HG03066 (cell line): Measurements from ENCODE around the gene CCSER1.
"Not testable (repeated sequence)": the region's sequence is repeated elsewhere in the genome, so short reads cannot be mapped to it uniquely, and the experiment has no call there.

Source experiments
- ATAC-seq: cut with Tn5 transposase; IDR thresholded peaks from one replicate; pipeline ENCODE4 v1.9.1; 2021; ENCODE audit warnings: low read depth; ENCODE audit not compliant: unreplicated experiment

The CCSER1 gene

GRCh38 chr4:90996813-90997212 lies 869.6 kb downstream of the CCSER1 start:
- no peak for ATAC-seq

DNA sequence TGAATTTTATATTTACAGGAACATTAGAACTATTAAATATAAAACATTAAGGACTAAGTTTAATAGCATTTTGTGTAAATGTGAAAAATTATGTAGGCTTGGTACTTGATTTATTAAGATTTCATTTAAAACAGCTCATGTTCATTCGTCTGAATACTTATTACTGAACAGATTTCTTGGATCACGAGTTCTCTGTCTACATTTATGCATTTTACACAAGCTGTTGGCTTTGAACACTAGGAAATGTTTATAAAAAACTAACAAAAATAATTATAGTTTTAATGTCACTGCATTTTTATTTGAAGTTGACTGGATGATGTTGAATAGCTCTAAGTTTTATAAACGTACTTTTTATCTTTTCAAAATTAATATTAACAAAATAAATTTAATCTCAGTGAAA lies 888.7 kb downstream of the CCSER1 start:
- ATAC-seq: no peak

- no peak for ATAC-seq
Observed at GRCh38 chr4:91019513-91019912, 892.3 kb downstream of the CCSER1 start.

GRCh38 chr4:91025241-91026148 lies 898.3 kb downstream of the CCSER1 start:
- ATAC-seq: no peak

DNA sequence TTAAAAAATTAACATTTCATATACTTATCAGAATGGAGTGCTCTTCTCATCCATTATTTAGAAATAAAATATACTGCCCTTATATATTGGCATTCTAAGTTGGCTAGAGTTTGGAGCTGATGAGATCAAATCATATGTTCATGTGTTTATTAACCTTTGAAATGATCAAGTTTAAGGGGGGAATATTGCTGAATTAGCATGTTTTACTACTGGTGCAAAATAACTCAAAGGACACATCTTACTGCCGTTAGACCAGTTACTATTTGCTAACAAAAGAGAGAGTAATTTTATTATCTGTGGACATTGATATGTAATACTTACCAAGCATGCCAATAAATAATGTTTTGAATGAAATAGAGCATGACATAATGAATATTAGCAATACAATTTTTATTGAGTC lies 901.0 kb downstream of the CCSER1 start:
- ATAC-seq: no peak

DNA sequence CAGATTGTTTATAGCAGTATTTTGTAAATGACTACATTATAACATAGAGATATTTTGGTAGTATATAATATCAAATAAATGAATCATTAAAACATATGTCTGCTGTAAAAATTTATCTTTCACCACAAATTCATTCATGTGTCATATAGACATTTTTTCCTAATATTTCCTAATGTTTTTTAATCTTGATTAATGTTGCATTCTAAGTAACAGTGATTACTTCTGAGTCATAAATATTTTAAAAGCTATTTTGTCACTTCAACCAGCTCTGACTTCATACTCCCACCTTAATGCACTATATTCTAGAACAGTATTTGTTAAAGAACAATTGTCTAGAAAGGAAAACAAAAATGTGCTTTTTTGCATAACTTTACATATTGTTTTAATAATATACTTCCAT lies 904.6 kb downstream of the CCSER1 start:
- ATAC-seq: no peak

DNA sequence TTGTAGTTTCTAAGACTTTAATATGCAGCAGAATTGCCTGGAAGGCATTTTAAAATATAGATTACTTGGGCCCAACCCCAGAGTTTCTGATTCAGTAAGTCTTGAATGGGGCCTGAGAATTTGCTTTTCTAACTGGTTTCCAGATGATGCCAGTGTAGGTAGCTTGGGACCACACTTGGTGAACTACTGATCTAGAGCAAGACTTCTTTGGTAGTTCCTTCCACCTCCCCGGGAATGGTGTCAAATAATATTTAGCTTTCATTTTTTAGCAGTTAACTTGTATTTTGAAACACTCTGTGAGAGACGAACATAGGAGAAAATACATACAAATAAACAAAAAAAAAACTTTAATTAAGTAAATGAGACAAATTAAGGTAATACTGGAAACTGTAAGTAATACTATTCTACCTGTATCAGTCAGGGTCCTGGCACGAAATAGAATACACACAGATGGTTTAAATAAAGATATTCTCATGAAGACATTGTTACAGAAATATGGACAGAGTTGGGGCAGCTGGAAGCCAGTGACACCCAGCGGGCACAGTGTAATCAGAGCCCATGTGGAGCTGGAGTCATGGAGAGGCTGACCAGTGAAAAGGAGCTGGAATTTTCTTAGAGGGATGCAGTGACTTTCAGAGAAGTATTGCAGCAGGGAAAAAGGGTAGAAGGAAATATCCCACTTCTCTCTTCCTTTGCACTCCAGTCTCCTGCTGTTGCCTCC lies 905.7 kb downstream of the CCSER1 start:
- no peak for ATAC-seq

DNA sequence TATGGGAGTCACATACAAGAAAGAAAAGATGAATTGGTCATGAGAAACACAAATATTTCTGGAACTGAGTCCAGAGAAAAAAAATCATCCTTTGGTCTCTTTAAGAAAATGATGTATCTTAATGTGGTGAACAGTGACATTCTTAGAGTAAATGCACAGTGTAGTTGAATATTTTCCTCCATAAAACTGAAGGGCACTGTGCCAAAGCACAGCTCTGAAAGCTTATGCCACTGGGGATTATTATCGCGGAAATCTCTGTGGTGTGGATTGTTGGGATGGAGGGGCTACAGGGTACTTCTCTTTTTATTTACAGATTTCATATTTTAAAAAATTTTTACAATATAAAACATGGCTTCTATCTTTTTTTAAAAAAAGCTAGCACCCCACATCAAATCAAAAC lies 908.1 kb downstream of the CCSER1 start:
- no peak for ATAC-seq

DNA sequence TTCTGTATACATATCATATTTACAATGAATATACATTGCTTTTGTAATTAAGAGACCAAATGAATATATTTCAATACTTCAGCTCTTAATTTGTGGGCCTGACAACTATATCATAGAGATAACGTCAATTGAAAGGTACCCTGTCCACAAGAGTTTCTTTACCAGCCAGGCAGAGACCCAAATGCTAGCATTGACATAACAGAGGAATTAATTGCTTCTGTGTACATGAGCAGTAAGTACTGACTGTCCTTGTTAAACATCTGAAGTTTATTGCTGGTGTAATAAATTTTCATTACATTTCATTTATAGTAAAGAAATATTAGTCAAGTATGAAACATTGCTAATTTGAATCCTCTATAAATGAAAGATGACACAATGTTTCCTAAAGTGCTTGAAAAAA lies 910.8 kb downstream of the CCSER1 start:
- no peak for ATAC-seq

- no peak for ATAC-seq
Observed at GRCh38 chr4:91057871-91058270, 930.7 kb downstream of the CCSER1 start.

GRCh38 chr4:91058345-91058744 lies 931.2 kb downstream of the CCSER1 start:
- ATAC-seq: no peak

DNA sequence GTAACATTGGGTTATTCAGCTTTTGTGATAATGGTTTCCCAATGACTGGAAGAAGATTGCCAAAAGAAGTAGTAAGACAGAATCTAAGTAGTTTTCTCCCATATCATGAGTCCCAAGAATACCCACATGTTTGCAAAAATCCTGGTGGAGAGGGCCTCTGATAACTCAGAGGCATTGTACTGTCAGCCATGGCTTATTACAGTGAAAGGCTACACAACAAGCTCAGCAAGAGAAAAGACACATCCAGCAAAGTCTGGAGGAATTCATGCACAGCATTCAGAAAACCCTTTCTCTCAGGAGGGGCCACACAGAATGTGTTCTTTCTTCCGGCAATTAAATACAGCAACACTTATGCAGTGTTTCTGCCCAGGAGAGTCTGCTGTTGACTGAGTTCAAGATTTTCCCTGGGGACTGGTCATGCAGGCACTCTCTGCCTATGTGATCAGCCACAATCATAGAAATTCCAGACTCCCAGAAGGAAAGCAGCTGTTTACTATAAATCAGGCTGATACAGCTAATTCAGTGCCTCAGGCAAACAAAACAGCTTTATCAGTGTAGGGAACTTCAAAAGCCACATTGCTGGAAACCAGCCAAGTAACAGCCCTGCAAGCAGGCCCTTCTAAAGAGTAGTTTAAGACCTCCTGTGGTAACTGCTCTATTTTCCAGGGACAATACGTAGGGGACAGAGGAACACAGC lies 937.1 kb downstream of the CCSER1 start:
- ATAC-seq: no peak

DNA sequence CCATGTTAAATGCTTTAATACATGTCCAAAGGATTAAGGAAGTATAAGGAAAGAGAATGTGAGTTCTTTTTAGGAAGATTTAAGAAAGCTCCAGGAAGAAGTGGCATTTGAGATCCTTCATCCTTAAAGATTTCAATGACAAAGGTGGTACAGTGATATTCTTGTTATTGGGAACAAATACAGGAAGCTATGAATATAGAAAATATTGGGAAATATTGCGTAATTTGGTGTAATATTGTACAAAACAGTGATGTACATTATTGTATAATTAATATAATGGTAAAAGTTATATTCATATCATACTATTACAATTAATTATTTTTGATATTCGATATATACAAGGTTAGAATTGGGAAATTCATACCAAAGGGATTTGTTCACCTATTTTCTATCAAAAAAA lies 937.9 kb downstream of the CCSER1 start:
- ATAC-seq: no peak

GRCh38 chr4:91070736-91071135 lies 943.5 kb downstream of the CCSER1 start:
- ATAC-seq: no peak

GRCh38 chr4:91076147-91076546 lies 949.0 kb downstream of the CCSER1 start:
- ATAC-seq: no peak

DNA sequence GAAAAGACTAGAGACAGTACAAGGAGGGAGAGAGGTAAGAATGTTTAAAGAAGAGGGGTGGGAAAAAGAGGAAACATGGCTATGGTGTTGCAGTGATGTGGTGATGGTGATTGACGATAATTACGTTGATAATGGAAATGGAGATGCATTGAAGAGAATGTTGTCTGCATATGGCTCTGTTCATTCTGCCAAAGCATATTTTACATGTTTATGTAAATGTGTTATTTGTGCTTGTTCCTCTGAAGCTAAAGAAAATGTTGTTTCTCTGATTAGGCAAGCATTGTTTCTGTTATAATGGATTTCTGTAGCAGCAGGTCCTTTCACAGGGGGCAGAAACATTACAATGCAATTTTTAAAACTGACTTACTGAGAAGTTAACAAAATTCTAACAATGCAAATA lies 958.8 kb downstream of the CCSER1 start:
- no peak for ATAC-seq

DNA sequence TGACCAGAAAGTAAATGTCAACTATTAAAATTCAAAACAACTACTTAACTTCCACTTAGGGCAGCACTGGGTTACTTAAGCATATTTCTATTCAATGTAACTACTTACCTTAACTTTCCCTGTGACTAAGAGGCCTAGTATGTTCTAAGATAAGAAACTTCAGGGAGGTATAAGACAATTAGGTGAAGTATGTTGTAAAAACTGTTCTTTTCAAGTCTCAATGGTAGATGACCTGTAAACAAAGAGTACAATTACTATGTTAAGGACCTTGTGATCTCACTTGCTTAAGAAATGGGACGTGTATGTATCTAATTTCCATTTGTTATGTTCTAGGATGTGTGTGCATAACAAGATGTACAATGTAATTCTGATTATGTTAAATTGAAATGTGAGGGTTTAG lies 960.5 kb downstream of the CCSER1 start:
- no peak for ATAC-seq

DNA sequence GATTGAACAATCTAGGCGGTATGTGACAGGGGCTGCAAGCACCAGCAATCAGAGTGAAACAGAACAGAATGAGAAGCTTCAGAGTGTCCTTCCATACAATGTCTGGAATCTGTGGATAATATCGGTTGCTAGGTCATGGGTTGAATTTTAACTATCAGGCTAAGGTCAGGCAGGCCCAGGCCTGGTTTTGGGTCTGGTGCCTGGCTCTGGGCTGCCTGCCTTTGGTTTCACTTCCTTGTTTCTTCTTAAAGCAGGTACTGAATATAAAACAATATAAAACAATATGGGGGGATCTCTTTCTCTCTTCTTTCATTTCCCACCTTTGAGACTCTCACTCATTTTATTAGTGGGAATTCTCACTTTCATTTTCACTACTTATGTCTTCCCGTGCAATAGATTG lies 962.0 kb downstream of the CCSER1 start:
- ATAC-seq: no peak

GRCh38 chr4:91092398-91092980 lies 965.3 kb downstream of the CCSER1 start:
- no peak for ATAC-seq

- ATAC-seq: not testable (repeated sequence)
Observed at GRCh38 chr4:91094220-91094619, 967.0 kb downstream of the CCSER1 start.

DNA sequence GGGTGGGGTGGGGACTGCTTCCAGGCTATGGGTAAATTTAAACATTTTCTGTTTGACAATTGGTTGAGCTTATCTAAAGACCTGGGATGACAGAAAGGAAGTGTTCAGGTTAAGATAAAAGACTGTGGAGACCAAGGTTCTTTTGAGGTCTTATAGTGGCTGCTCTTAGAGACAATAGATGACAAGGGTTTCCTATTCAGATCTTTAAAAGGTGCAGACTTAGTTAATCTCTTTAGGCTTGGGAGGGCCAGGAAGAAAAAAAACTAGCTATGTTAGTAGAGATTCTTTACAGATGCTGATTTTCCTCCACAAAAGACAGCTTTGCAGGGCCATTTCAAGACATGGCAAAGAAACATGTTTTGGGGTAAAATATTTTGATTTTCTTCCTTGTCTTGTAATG lies 972.5 kb downstream of the CCSER1 start:
- no peak for ATAC-seq
